Ovary (tissue), 9 donors: ENCODE results near the gene UBE2L3. TPM values are rescaled to one million over a fixed set of nuclear protein-coding genes. Genes with fewer than 3 reads are reported as not detected.

Experiments used
- DNase-seq, 5 donors: peaks; one replicate each; pipeline ENCODE4 v3.0.0-alpha.2; 2019 to 2020
- H3K27ac ChIP-seq, 2 donors: fragments of 200-600 bp; one replicate each; pipeline versions ENCODE4 v1.5.1 to v1.8.0; 2019 to 2022
- H3K27me3 ChIP-seq: fragments of 200-600 bp; one replicate; pipeline ENCODE4 v1.8.0; 2022
- H3K36me3 ChIP-seq: fragments of 200-600 bp; sonication (generic); one replicate; pipeline ENCODE4 v1.5.1; 2019
- H3K4me1 ChIP-seq: one replicate; pipeline ENCODE4 v1.8.1; 2013; ENCODE audit warnings: mild to moderate bottlenecking, moderate library complexity; ENCODE audit not compliant: insufficient read depth
- H3K4me3 ChIP-seq: fragments of 200-600 bp; sonication (generic); one replicate; pipeline ENCODE4 v1.5.1; 2017
- H3K9me3 ChIP-seq, 2 donors: fragments of 200-600 bp in 1 of 2; sonication (generic) in 1 of 2; one replicate each; pipeline versions ENCODE4 v1.5.1 to v1.8.1; 2013 to 2019; ENCODE audit warnings: mild to moderate bottlenecking in 1 of 2, moderate library complexity in 1 of 2
- EP300 ChIP-seq: sonication (generic); formaldehyde crosslinking; IDR thresholded peaks from one replicate; pipeline ENCODE4 v1.6.1; 2017; ENCODE audit warnings: antibody characterized with exemption
- POLR2A ChIP-seq: fragments of 450-650 bp; IDR thresholded peaks from one replicate; pipeline ENCODE4 v1.6.1; 2017; ENCODE audit warnings: antibody characterized with exemption, mild to moderate bottlenecking, moderate library complexity
- WGBS, 3 donors: extraction: QIAGEN DNeasy Blood & Tissue Kit in 1 of 3; methylation state at CpG; one replicate each; pipeline versions ENCODE4 v1.1.5 to v1.1.7; 2013 to 2017; 5-methylcytosine and 5-hydroxymethylcytosine counted together
- intact Hi-C, 4 donors: fragments of 100-400 bp; cut with DNase I; formaldehyde crosslinking; loops; one replicate each; pipeline versions ENCODE4 v1.11.0 to v1.15.1; 2022 to 2023
- polyA plus RNA-seq, 2 donors: library from polyadenylated mRNA; stranded (reverse); fragments of 200-250 nt in 1 of 2; fragments of 350-450 nt in 1 of 2; fragmentation: Illumina TruSeq in 1 of 2; extraction: RNeasy Lipid Tissue Mini Kit (QIAGEN cat#74804) in 1 of 2; gene quantifications; one replicate each; pipeline ENCODE4 v1.2.3, GENCODE V29; 2013 to 2014
- total RNA-seq, 7 donors: library from RNA; depleted of rRNA in 2 of 7; stranded (reverse); fragments of >200 nt in 2 of 7; fragmentation: NEBNext Ultra II Directional in 3 of 7; extraction: Animal tissue kit (Norgen Biotek cat#: 25700) in 3 of 7; gene quantifications; one replicate each; pipeline versions ENCODE4 v1.1.0 to v1.2.4, GENCODE V29; 2016 to 2023
- TF ChIP-seq, protein P1 (sequence below), 3 donors: fragments of 450-650 bp in 2 of 3; fragments of 200-600 bp in 1 of 3; IDR thresholded peaks; one replicate each; pipeline versions ENCODE4 v1.5.1 to v1.8.0; 2016 to 2022; ENCODE audit warnings: antibody characterized with exemption in 3 of 3, mild to moderate bottlenecking in 1 of 3
- donor health status: DM: no; HTN: no; CAD: no; lungs with moderate emphysema.
- donor health status: DM: no; HTN: no; CAD: no.
- donor health status: Bipolar disorder and iron deficiency.
- donor health status: DM: yes; HTN: yes; CAD: no.
- donor health status: DM: no; HTN: no; CAD: no.
- donor health status: DM: yes; HTN: yes; CAD: no.

The UBE2L3 gene
- total and polyA plus RNA-seq, 9 donors = 20.3 to 105 (median 39.9) TPM

DNA sequence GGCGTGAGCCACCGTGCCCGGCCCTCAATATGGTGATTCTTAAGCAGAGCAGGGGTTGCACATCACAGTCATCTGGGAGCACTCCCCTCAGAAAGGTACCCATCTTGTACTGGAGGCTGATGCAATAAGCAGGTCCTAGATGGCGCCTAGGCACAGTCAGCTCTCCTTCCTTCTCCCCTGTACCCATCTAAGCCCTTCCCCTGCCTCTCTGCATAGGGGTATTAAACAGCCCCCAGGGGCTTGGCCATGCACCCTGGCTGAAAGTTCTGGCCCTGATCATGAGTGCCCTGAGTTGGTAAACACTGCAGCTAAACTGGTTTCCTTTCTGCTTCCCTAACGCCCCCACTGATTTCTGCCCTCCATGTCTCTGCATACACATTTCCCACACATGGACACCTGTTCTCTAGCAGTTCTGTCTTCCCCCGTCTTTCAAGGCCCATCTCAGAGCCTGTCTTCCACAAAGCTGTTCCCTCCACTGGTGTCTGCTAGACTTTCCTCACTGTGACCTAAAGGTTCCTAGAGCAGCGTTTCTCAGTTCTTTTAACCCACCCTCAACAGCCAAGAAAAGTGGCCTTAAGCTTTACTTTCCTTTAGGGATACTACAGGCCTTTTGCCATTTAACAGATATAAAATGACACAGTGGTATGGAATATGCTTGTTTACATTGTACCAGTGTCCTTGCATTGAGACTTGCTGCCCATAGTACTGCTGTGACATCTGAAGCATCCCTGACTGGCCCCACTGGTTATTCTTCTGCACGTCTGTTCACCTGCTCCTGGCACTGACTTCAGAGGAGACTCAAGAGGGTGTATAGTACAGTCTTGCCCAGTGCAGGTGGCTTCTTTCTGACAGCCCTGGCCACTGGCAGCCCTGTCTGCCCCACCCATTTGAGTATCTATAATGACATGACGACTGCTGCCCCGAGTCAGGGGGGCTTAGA is 15.6 kb downstream of the UBE2L3 start:
- DNase-seq = no peak
- Histone ChIP-seq H3K27me3 (no peaks in the 10 kb centered on the region), H3K4me1 (peaks cover 12% of the 10 kb centered on the region), H3K9me3 (no peaks in the 10 kb centered on the region), H3K36me3 (no peaks in the 10 kb centered on the region), H3K27ac (no peak overlapping the region), H3K4me3 (no peak overlapping the region)
- TF ChIP-seq, protein P1, sequence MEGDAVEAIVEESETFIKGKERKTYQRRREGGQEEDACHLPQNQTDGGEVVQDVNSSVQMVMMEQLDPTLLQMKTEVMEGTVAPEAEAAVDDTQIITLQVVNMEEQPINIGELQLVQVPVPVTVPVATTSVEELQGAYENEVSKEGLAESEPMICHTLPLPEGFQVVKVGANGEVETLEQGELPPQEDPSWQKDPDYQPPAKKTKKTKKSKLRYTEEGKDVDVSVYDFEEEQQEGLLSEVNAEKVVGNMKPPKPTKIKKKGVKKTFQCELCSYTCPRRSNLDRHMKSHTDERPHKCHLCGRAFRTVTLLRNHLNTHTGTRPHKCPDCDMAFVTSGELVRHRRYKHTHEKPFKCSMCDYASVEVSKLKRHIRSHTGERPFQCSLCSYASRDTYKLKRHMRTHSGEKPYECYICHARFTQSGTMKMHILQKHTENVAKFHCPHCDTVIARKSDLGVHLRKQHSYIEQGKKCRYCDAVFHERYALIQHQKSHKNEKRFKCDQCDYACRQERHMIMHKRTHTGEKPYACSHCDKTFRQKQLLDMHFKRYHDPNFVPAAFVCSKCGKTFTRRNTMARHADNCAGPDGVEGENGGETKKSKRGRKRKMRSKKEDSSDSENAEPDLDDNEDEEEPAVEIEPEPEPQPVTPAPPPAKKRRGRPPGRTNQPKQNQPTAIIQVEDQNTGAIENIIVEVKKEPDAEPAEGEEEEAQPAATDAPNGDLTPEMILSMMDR (IDR thresholded peaks at IDR 0.05) = no peak
- TF ChIP-seq EP300 (no peak), POLR2A (no peak)
- intact Hi-C loops = no loop called here
- WGBS, 3 donors = 65 to 71% (median 69%) methylated on average over 10 of the region's 10 CpGs

DNA sequence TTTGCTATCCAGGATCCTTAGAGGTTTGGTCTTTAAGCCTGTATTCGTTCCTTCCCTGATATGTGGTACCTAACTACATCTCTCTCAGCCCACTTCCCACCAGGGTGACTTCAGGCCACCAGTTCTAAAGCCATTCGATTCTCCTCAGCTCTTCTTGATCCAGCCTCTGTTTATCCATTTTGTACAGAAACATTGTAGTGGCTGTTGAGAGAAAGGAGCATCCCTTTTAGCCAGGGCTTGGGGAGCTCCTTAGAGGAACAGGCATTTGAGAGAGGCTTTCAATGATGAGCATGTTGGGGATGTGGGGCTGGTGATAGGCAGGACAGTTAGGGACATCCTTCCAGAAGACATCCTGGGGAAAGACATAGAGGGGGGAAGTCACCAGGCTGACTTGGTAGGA is 17.9 kb downstream of the UBE2L3 start:
- Histone ChIP-seq H3K27ac (no peak overlapping the region), H3K9me3 (no peaks in the 10 kb centered on the region), H3K27me3 (no peaks in the 10 kb centered on the region), H3K4me3 (no peak overlapping the region), H3K36me3 (no peaks in the 10 kb centered on the region), H3K4me1 (peaks cover 6% of the 10 kb centered on the region)
- no peak for TF ChIP-seq EP300
- TF ChIP-seq, protein P1 (IDR thresholded peaks at IDR 0.05) = no peak
- no peak for TF ChIP-seq POLR2A
- DNase-seq = no peak
- intact Hi-C loops = loop anchor here in 1 of 4 donors (5.0 kb wide), 1 partner anchor 1482 kb away; no protein-coding TSS in a partner anchor
- WGBS, 3 donors = 86 to 92% (median 91%) methylated on average over 2 of the region's 2 CpGs

DNA sequence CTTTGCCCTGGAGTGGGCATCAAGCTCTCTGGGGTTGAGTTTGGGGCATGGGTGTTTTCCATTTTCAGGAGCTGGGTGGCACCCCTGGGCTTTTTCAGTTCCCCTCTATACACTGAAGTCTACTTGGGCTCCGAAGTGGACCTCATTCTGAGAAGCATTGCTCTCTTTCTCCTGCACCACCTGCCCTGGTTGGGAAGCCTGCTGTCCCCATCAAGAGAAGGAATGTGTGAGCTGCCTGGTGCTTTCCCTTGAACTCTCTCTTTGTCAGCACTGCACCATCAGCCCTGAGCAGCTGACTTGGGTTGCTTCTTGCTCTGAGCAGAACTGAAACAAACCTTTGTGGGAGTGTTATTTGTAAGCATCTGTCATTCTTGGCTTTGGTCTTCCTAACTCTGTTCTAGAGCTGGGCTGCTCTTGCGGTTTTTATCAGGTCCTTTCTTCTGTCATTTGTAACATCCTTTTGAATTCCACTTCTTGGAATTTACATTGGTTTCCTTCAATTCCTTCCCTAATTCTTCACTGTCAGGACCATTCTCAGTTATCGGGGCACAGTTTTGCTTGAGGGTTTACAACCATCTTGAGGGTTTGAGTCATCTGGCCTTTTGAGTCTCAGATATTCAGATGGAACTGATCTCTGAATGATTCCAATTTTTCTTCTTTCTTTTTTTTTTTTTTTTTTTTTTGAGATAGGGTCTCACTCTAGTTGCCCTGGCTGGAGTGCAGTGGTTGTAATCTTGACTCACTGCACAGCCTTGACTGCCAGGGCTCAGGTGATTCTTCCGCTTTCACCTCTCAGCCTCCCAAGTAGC is 20.5 kb downstream of the UBE2L3 start:
- H3K4me3 ChIP-seq = no peak overlapping the region
- WGBS, 3 donors = 36 to 40% (median 38%) methylated on average over 4 of the region's 4 CpGs

DNA sequence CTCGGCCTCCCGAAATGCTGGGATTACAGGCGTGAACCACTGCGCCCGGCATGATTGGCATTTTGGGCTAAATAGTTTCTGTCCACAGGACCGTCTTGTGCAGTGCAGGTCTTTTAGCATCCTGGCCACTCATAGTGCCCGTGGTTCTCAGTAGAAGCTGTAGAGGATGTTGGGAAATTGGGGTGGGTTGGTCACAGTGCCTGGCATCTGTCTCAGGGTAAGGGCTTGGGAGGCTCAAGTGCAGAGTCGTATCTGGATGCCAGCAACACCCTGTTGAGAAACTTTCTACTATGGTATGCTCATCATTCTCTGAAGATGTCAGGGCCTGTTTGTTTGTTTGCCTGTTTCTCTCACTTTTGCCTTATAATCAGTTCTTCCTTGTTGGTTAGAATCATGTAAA is 21.9 kb downstream of the UBE2L3 start:
- H3K9me3 ChIP-seq = no peaks in the 10 kb centered on the region
- H3K4me3 ChIP-seq = no peak overlapping the region
- TF ChIP-seq POLR2A (no peak), EP300 (no peak)
- TF ChIP-seq, protein P1 (IDR thresholded peaks at IDR 0.05) = no peak
- no peaks in the 10 kb centered on the region for H3K27me3 ChIP-seq
- H3K36me3 ChIP-seq = no peaks in the 10 kb centered on the region
- H3K4me1 ChIP-seq = peaks cover 15% of the 10 kb centered on the region
- H3K27ac ChIP-seq = no peak overlapping the region
- DNase-seq = no peak
- 88 to 91% (median 89%) methylated on average over 8 of the region's 8 CpGs for WGBS, 3 donors
- intact Hi-C loops = loop anchor here in 1 of 4 donors (5.0 kb wide), 1 partner anchor 1478 kb away; no protein-coding TSS in a partner anchor

More for the DNA sequence above, 20.5 kb downstream of the UBE2L3 start:
- H3K27me3 ChIP-seq = no peaks in the 10 kb centered on the region
- DNase-seq = no peak
- H3K9me3 ChIP-seq = no peaks in the 10 kb centered on the region
- no peak for TF ChIP-seq POLR2A
- TF ChIP-seq EP300 = no peak
- TF ChIP-seq, protein P1 (IDR thresholded peaks at IDR 0.05) = no peak
- H3K4me1 ChIP-seq = peaks cover 15% of the 10 kb centered on the region
- H3K27ac ChIP-seq = no peak overlapping the region
- intact Hi-C loops = loop anchor here in 1 of 4 donors (5.0 kb wide), 1 partner anchor 1479 kb away; no protein-coding TSS in a partner anchor
- no peaks in the 10 kb centered on the region for H3K36me3 ChIP-seq
